ENCODE data around the gene FXYD1.
"Not testable (repeated sequence)": the region's sequence is repeated elsewhere in the genome, so short reads cannot be mapped to it uniquely, and the experiment has no call there.

FXYD1 gene

GRCh38 chr19:35144259-35144599, 5.6 kb downstream of the FXYD1 start:
- no peak for TF ChIP-seq CTCF (IDR thresholded peaks at IDR 0.05; ENCODE audit: insufficient read depth, low read depth, low read length, missing control alignments)

GRCh38 chr19:35144600-35145436, 6.2 kb downstream of the FXYD1 start:
- no peak overlapping the region for H3K4me3 ChIP-seq (ENCODE audit: low read length)
- TF ChIP-seq CTCF (IDR thresholded peaks at IDR 0.05; ENCODE audit: insufficient read depth, low read depth, low read length, missing control alignments), result no peak
- DNase-seq (ENCODE audit: low read depth), result peak; percentile 82

More at GRCh38 chr19:35144259-35144599, 5.6 kb downstream of the FXYD1 start:
- no peak overlapping the region for H3K4me3 ChIP-seq (ENCODE audit: low read length)
- no peak for DNase-seq (ENCODE audit: low read depth)

GRCh38 chr19:35146746-35147459, 8.3 kb downstream of the FXYD1 start:
- no peak overlapping the region for H3K4me3 ChIP-seq (ENCODE audit: low read length)
- no peak for TF ChIP-seq CTCF (IDR thresholded peaks at IDR 0.05; ENCODE audit: insufficient read depth, low read depth, low read length, missing control alignments)
- DNase-seq (ENCODE audit: low read depth), result no peak

- DNase-seq (ENCODE audit: low read depth), result no peak
- no peak overlapping the region for H3K4me3 ChIP-seq (ENCODE audit: low read length)
Measured at GRCh38 chr19:35149463-35149862, 10.8 kb downstream of the FXYD1 start.

GRCh38 chr19:35150445-35150844, 11.8 kb downstream of the FXYD1 start:
- H3K4me3 ChIP-seq (ENCODE audit: low read length), result no peak overlapping the region
- DNase-seq (ENCODE audit: low read depth), result no peak
- no peak for TF ChIP-seq CTCF (IDR thresholded peaks at IDR 0.05; ENCODE audit: insufficient read depth, low read depth, low read length, missing control alignments)

More at GRCh38 chr19:35149463-35149862, 10.8 kb downstream of the FXYD1 start:
- TF ChIP-seq CTCF (IDR thresholded peaks at IDR 0.05; ENCODE audit: insufficient read depth, low read depth, low read length, missing control alignments), result no peak

GRCh38 chr19:35151273-35152065, 12.8 kb downstream of the FXYD1 start:
- TF ChIP-seq CTCF (IDR thresholded peaks at IDR 0.05; ENCODE audit: insufficient read depth, low read depth, low read length, missing control alignments), result no peak
- H3K4me3 ChIP-seq (ENCODE audit: low read length), result no peak overlapping the region
- no peak for DNase-seq (ENCODE audit: low read depth)

- not testable (repeated sequence) for DNase-seq (ENCODE audit: low read depth); H3K4me3 ChIP-seq (ENCODE audit: low read length)
Measured at GRCh38 chr19:35153129-35153522, 14.5 kb downstream of the FXYD1 start.
